Measurements from ENCODE around the gene RIMBP2.

- TF ChIP-seq CTCF (IDR thresholded peaks at IDR 0.05) (no peak), POLR2A (IDR thresholded peaks at IDR 0.05; ENCODE audit: low read depth) (no peak)
These were observed 239.5 kb downstream of the RIMBP2 start for GRCh38 chr12:130476451-130477135.
